Ishikawa (cell line): Measurements from ENCODE around the gene LACTB.

Experiments used
- CREB1 ChIP-seq: IDR thresholded peaks from 2 replicates; pipeline ENCODE4 v1.6.1; 2012; ENCODE audit warnings: low read depth
- EGR1 ChIP-seq: IDR thresholded peaks from 2 replicates; pipeline ENCODE4 v1.6.1; 2012
- MAX ChIP-seq: IDR thresholded peaks from 2 replicates; pipeline ENCODE4 v1.6.1; 2012
- RAD21 ChIP-seq: IDR thresholded peaks from 2 replicates; pipeline ENCODE4 v1.6.1; 2012; ENCODE audit warnings: low read depth
- REST ChIP-seq: IDR thresholded peaks from 2 replicates; pipeline ENCODE4 v1.6.1; 2012; ENCODE audit warnings: low read depth, mild to moderate bottlenecking
- TAF1 ChIP-seq: IDR thresholded peaks from 2 replicates; pipeline ENCODE4 v1.6.1; 2012; ENCODE audit warnings: low read depth, mild to moderate bottlenecking

GRCh38 chr15:63111481-63111880, 10.2 kb upstream of the LACTB start:
- TF ChIP-seq REST, result no peak
- no peak for TF ChIP-seq MAX
- no peak for TF ChIP-seq RAD21
- no peak for TF ChIP-seq EGR1
- TF ChIP-seq TAF1, result no peak
- TF ChIP-seq CREB1, result no peak
